PC-3 (cell line): Measurements from ENCODE around the gene CYB561A3. TPM values are rescaled to one million over a fixed set of nuclear protein-coding genes. Genes with fewer than 3 reads are reported as not detected.

ENCODE experiments used
- ATAC-seq: fragments of 200-7000 bp; cut with Tn5 transposase; 2 replicates; pipeline ENCODE4 v1.9.1; 2020; ENCODE audit warnings: mild to moderate bottlenecking, moderate library complexity
- BruUV-seq: library from RNA; stranded (reverse); fragments of 400-500 nt; replicated peaks from 2 replicates; lab custom pipeline; 2021; lab: Mats Ljungman, UMichigan
- CTCF ChIA-PET: fragments of 300-600 bp; sonication (Branson Sonifier 250); formaldehyde crosslinking; loops from one replicate; lab custom pipeline; 2022; ENCODE audit warnings: antibody characterized with exemption; lab: Charles Lee
- POLR2A ChIA-PET: fragments of 300-600 bp; sonication (Branson Sonifier 250); formaldehyde crosslinking; loops from one replicate; lab custom pipeline; 2022; ENCODE audit warnings: antibody characterized with exemption; ENCODE audit not compliant: unreplicated experiment; lab: Charles Lee
- DNase-seq: peaks from one replicate; pipeline ENCODE4 v3.0.0-alpha.2; 2015
- H2AFZ ChIP-seq: fragments of 300-600 bp; sonication (generic); 2 replicates; pipeline ENCODE4 v1.6.0; 2016; ENCODE audit warnings: antibody characterized with exemption, low read length
- H3F3A ChIP-seq: fragments of 300-600 bp; sonication (generic); one replicate; pipeline ENCODE4 v1.6.0; 2017; ENCODE audit warnings: antibody characterized with exemption, low read length, control low read depth, mild to moderate bottlenecking; ENCODE audit not compliant: unreplicated experiment
- H3K27ac ChIP-seq: fragments of 300-600 bp; sonication (generic); 2 replicates; pipeline ENCODE4 v1.5.1; 2016; ENCODE audit warnings: mild to moderate bottlenecking, low read length
- H3K27me3 ChIP-seq: fragments of 300-600 bp; sonication (generic); 2 replicates; pipeline ENCODE4 v1.6.1; 2016; ENCODE audit warnings: low read length, mixed read lengths
- H3K36me3 ChIP-seq: fragments of 300-600 bp; sonication (generic); 2 replicates; pipeline ENCODE4 v1.6.1; 2016; ENCODE audit warnings: low read depth, mixed run types, low read length, mixed read lengths
- H3K4me1 ChIP-seq: fragments of 300-600 bp; sonication (generic); 2 replicates; pipeline ENCODE4 v1.5.1; 2016; ENCODE audit warnings: low read length; ENCODE audit not compliant: insufficient read depth
- H3K4me2 ChIP-seq: fragments of 300-600 bp; sonication (generic); 2 replicates; pipeline ENCODE4 v1.6.0; 2016; ENCODE audit warnings: low read length
- H3K4me3 ChIP-seq: fragments of 300-600 bp; sonication (generic); 2 replicates; pipeline ENCODE4 v1.5.1; 2016; ENCODE audit warnings: mild to moderate bottlenecking, low read length, mixed read lengths
- H3K79me2 ChIP-seq: fragments of 300-600 bp; sonication (generic); 2 replicates; pipeline ENCODE4 v1.6.1; 2017; ENCODE audit warnings: low read length, mixed read lengths
- H3K9ac ChIP-seq: fragments of 300-600 bp; sonication (generic); 2 replicates; pipeline ENCODE4 v1.6.0; 2016; ENCODE audit warnings: mild to moderate bottlenecking, low read length
- H3K9me2 ChIP-seq: fragments of 300-600 bp; sonication (generic); replicated peaks from 2 replicates; pipeline ENCODE4 v1.6.1; 2016; ENCODE audit warnings: mixed run types, low read length, mixed read lengths
- H3K9me3 ChIP-seq: fragments of 300-600 bp; sonication (generic); 2 replicates; pipeline ENCODE4 v1.6.1; 2016; ENCODE audit warnings: low read length, mixed read lengths
- H4K20me1 ChIP-seq: fragments of 300-600 bp; sonication (generic); 2 replicates; pipeline ENCODE4 v1.6.1; 2016; ENCODE audit warnings: low read length, mixed read lengths
- CTCF ChIP-seq: fragments of 300-600 bp; sonication (generic); conservative IDR thresholded peaks from 2 replicates; pipeline ENCODE4 v1.5.1; 2017; ENCODE audit warnings: antibody characterized with exemption, low read depth, mild to moderate bottlenecking, low read length
- EZH2 ChIP-seq: fragments of 300-600 bp; sonication (generic); IDR thresholded peaks from one replicate; pipeline ENCODE4 v1.6.1; 2017; ENCODE audit warnings: antibody characterized with exemption, mild to moderate bottlenecking, low read length; ENCODE audit not compliant: unreplicated experiment
- EZH2phosphoT487 ChIP-seq: fragments of 300-600 bp; sonication (generic); IDR thresholded peaks from 2 replicates; pipeline ENCODE4 v1.6.1; 2018; ENCODE audit warnings: mild to moderate bottlenecking, antibody characterized with exemption, low read length, borderline replicate concordance
- intact Hi-C: fragments of 100-400 bp; cut with micrococcal nuclease; formaldehyde crosslinking; loops from 2 replicates; pipeline ENCODE4 v1.9.0; 2023
- total RNA-seq: library from RNA; depleted of rRNA; stranded (reverse); fragments of >200 nt; gene quantifications from 2 replicates; pipeline ENCODE4 v1.2.3, GENCODE V29; 2014

The CYB561A3 gene
- total RNA-seq, 1 experiment from 2014 or later = 51.2 TPM

GRCh38 chr11:61406067-61406466, 44.4 kb upstream of the CYB561A3 start:
- Histone ChIP-seq H3K4me3 (no peak overlapping the region), H3K4me2 (no peak overlapping the region), H3K4me1 (no peaks in the 10 kb centered on the region), H3K36me3 (peaks cover 82% of the 10 kb centered on the region), H3K79me2 (no peaks in the 10 kb centered on the region), H3K9me3 (no peaks in the 10 kb centered on the region), H3K27ac (no peak overlapping the region), H3F3A (peaks cover 3% of the 10 kb centered on the region), H3K9me2 (no peaks in the 10 kb centered on the region), H2AFZ (no peak overlapping the region), H3K27me3 (no peaks in the 10 kb centered on the region), H3K9ac (no peak overlapping the region), H4K20me1 (no peaks in the 10 kb centered on the region)
- ChIA-PET CTCF (no interaction called here), POLR2A (no interaction called here)
- ATAC-seq (no peak), DNase-seq (no peak)
- TF ChIP-seq EZH2 (no peak), CTCF (no peak), EZH2phosphoT487 (no peak)
- intact Hi-C loops = no loop called here
- BruUV-seq = no TSS peak

DNA sequence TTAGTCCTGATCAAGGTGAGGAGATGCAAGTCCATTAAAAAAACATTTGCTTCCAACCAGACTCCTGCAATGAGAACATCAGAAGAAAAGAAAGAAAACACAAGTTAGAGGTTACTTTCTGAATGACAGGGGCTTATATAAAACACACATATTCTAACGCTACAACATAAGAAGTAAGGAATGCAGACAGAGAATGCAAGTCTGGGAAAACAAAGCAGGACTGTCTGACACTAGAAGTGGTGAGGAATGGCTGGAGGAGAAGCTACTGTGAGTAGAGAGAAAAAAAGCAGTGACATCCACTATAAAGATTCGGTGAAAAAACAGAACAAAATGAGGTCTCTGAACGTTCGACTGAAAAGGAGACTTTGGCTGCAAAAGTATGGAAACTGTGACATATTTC, 43.0 kb upstream of the CYB561A3 start:
- H2AFZ ChIP-seq = no peak overlapping the region
- peaks cover 3% of the 10 kb centered on the region for H3F3A ChIP-seq
- H3K4me3 ChIP-seq = no peak overlapping the region
- no TSS peak for BruUV-seq
- no peak overlapping the region for H3K4me2 ChIP-seq
- TF ChIP-seq EZH2phosphoT487 = no peak
- no peak for TF ChIP-seq EZH2
- intact Hi-C loops = no loop called here
- no peak overlapping the region for H3K27ac ChIP-seq
- ChIA-PET POLR2A (no interaction called here), CTCF (no interaction called here)
- no peaks in the 10 kb centered on the region for H3K27me3 ChIP-seq
- DNase-seq = no peak
- no peaks in the 10 kb centered on the region for H3K9me2 ChIP-seq
- H3K9me3 ChIP-seq = no peaks in the 10 kb centered on the region
- no peaks in the 10 kb centered on the region for H3K4me1 ChIP-seq
- no peak for ATAC-seq
- H3K79me2 ChIP-seq = no peaks in the 10 kb centered on the region
- peaks cover 72% of the 10 kb centered on the region for H3K36me3 ChIP-seq
- no peak overlapping the region for H3K9ac ChIP-seq
- H4K20me1 ChIP-seq = no peaks in the 10 kb centered on the region; the same call in 1 of the 2 replicates

GRCh38 chr11:61404103-61404502, 42.4 kb upstream of the CYB561A3 start:
- TF ChIP-seq EZH2 = no peak
- no peak for TF ChIP-seq EZH2phosphoT487
- TF ChIP-seq CTCF = no peak
- H3K9ac ChIP-seq = no peak overlapping the region
- no peak overlapping the region for H3K27ac ChIP-seq
- no peak overlapping the region for H3K4me3 ChIP-seq
- ChIA-PET CTCF (no interaction called here), POLR2A (no interaction called here)
- H3F3A ChIP-seq = peaks cover 3% of the 10 kb centered on the region
- H3K27me3 ChIP-seq = no peaks in the 10 kb centered on the region
- intact Hi-C loops = no loop called here
- no peak for ATAC-seq
- H3K36me3 ChIP-seq = peaks cover 68% of the 10 kb centered on the region
- BruUV-seq = TSS peak; percentile 28
- no peak overlapping the region for H3K4me2 ChIP-seq
- H2AFZ ChIP-seq = no peak overlapping the region
- no peaks in the 10 kb centered on the region for H3K4me1 ChIP-seq
- H4K20me1 ChIP-seq = no peaks in the 10 kb centered on the region; the same call in 1 of the 2 replicates
- no peak for DNase-seq
- no peaks in the 10 kb centered on the region for H3K79me2 ChIP-seq
- no peaks in the 10 kb centered on the region for H3K9me2 ChIP-seq
- H3K9me3 ChIP-seq = no peaks in the 10 kb centered on the region
